OCI-LY3 (cell line): ENCODE results near the gene RAB11FIP5.

Experiments
- H2AFZ ChIP-seq: fragments of 200-600, 300-600 bp; shearing (Covaris generic); 2 replicates; pipeline ENCODE4 v1.6.0; 2014; ENCODE audit warnings: antibody characterized with exemption, low read depth, low read length
- H3K27ac ChIP-seq: fragments of 200-600, 300-600 bp; sonication (generic); 2 replicates; pipeline ENCODE4 v1.5.1; 2014; ENCODE audit warnings: mild to moderate bottlenecking, low read length, moderate library complexity, mixed read lengths
- H3K27me3 ChIP-seq: fragments of 200-600, 300-600 bp; sonication (generic); 2 replicates; pipeline ENCODE4 v1.6.1; 2014; ENCODE audit warnings: low read depth, low read length, mixed read lengths
- H3K36me3 ChIP-seq: fragments of 200-600, 300-600 bp; sonication (generic); replicated peaks from 2 replicates; pipeline ENCODE3; 2014; ENCODE audit warnings: low read depth, low read length, mixed read lengths
- H3K4me1 ChIP-seq: fragments of 300-600, 200-600 bp; sonication (generic); 2 replicates; pipeline ENCODE4 v1.6.1; 2014; ENCODE audit warnings: low read length, mixed read lengths
- H3K4me2 ChIP-seq: fragments of 200-600, 300-600 bp; sonication (generic); 2 replicates; pipeline ENCODE4 v1.6.1; 2014; ENCODE audit warnings: low read length, mixed read lengths
- H3K4me3 ChIP-seq: fragments of 300-600, 200-600 bp; sonication (generic); 2 replicates; pipeline ENCODE4 v1.5.1; 2014; ENCODE audit warnings: antibody characterized with exemption, mild to moderate bottlenecking, low read length, moderate library complexity
- H3K79me2 ChIP-seq: fragments of 300-600, 200-600 bp; shearing (Covaris generic); 2 replicates; pipeline ENCODE4 v1.6.1; 2014; ENCODE audit warnings: mild to moderate bottlenecking, low read length, mixed read lengths
- H3K9ac ChIP-seq: fragments of 300-600, 200-600 bp; shearing (Covaris generic); 2 replicates; pipeline ENCODE4 v1.6.0; 2014; ENCODE audit warnings: mild to moderate bottlenecking, low read length, moderate library complexity
- H3K9me3 ChIP-seq: fragments of 200-600, 300-600 bp; shearing (Covaris generic); 2 replicates; pipeline ENCODE4 v1.6.1; 2014; ENCODE audit warnings: low read length, mixed read lengths; ENCODE audit not compliant: insufficient read depth
- H4K20me1 ChIP-seq: fragments of 200-600, 300-600 bp; sonication (generic); 2 replicates; pipeline ENCODE4 v1.6.1; 2016; ENCODE audit warnings: low read length, mixed read lengths; ENCODE audit not compliant: insufficient read depth
- EZH2phosphoT487 ChIP-seq: fragments of 200-600 bp; shearing (Covaris generic); IDR thresholded peaks from 2 replicates; pipeline ENCODE4 v1.6.1; 2018; ENCODE audit warnings: antibody characterized with exemption, mixed run types, low read depth
- TF ChIP-seq, protein P1 (sequence below): fragments of 200-600, 300-600 bp; sonication (generic); IDR thresholded peaks from 2 replicates; pipeline ENCODE4 v1.5.1; 2014; ENCODE audit warnings: antibody characterized with exemption, low read length, low read depth

Gene RAB11FIP5

DNA sequence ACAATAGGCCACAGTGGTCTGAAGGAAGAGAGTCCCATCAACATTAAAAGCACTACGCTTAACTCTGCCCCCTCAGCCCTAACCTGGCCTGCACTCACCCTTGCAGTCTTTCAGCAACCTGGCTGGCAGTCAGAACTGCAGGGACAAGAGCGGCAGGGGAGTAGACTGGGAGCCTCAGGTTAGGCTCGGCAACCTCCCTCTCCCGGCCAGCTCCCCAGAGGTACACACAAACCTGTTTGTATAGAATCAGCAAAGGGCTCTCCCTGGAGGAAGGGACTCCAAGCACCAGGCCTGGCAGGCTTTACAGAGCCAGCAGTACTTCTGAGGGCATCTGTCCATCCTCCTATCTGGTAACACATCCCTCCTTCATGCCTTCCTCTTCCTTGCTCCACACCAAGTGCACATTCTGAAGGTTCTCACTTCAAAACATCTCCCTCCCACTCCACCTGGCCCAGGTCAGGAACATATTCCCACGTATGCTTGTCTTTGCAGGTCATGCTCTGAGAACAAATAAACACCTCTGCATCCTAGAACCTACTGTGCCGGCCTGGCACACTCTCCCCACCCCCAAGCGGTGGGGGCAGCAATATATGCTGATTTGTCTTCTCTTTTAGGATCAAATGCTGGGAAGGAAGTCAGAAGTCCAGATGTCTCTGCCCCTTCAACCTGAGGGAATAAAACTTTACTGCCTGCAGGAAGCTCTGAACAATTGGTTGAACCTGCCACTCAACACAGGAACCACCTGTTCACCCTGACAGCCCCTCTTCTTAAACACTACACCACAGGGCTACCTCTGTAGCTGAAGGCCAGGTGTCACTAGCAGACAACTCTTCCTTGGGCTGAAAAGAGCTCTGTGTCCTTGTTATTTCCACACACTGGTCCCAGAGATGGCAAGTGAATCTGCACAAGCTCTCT lies 28.6 kb downstream of the RAB11FIP5 start:
- peaks cover 5% of the 10 kb centered on the region; the same call in 1 of the 2 replicates for H3K27me3 ChIP-seq
- no peaks in the 10 kb centered on the region for H3K9me3 ChIP-seq
- H3K79me2 ChIP-seq, result no peaks in the 10 kb centered on the region
- H3K4me3 ChIP-seq, result no peak overlapping the region
- no peak overlapping the region for H3K27ac ChIP-seq
- H4K20me1 ChIP-seq, result no peaks in the 10 kb centered on the region
- TF ChIP-seq, protein P1, sequence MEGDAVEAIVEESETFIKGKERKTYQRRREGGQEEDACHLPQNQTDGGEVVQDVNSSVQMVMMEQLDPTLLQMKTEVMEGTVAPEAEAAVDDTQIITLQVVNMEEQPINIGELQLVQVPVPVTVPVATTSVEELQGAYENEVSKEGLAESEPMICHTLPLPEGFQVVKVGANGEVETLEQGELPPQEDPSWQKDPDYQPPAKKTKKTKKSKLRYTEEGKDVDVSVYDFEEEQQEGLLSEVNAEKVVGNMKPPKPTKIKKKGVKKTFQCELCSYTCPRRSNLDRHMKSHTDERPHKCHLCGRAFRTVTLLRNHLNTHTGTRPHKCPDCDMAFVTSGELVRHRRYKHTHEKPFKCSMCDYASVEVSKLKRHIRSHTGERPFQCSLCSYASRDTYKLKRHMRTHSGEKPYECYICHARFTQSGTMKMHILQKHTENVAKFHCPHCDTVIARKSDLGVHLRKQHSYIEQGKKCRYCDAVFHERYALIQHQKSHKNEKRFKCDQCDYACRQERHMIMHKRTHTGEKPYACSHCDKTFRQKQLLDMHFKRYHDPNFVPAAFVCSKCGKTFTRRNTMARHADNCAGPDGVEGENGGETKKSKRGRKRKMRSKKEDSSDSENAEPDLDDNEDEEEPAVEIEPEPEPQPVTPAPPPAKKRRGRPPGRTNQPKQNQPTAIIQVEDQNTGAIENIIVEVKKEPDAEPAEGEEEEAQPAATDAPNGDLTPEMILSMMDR, result no peak
- no peak for TF ChIP-seq EZH2phosphoT487
- H3K9ac ChIP-seq, result no peak overlapping the region
- H3K4me1 ChIP-seq, result peaks cover 4% of the 10 kb centered on the region
- no peak overlapping the region for H3K4me2 ChIP-seq
- no peaks in the 10 kb centered on the region for H3K36me3 ChIP-seq
- no peak overlapping the region for H2AFZ ChIP-seq

DNA sequence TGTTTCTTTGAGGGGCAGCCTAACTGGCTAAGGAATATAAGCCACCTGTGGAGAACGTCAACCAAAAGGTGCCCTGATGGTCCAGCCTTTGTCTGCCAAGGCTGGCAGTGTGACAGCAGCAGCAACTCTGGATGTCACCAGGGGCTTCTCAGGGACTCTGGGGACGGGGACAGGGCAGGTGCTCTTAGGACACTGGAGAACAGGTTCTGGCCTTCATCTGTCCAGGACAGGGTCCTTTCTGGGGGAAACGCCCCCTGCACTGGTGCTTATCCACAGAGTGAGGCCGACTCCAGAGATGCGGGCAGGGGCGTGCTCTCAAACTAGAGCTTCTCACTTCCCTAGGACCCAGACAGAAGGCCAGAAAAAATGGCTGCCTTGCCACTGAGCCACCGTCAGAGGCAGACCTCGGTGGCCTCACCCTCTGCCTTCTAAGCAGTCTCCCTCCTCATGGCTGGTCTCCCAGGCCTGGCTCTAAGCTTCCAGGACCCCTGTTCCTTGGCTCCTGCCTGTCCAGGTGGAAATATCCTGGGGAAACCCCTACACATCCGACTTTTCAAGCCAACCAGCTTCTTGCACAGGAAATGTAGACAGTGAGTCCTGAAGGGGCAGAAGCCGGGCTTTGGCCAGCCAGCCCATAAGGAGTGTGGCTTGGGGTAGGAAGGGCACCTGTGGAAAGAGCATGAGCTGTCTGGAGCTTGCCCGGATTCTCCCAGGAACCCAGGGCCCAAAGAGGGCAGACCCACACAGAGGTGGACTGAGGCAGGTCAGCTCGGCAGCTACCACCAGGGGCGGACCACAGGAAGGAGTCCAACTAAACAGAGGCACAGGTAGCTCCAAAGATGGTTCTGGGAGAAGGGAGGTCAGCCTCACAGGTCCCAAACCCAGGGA lies 30.0 kb downstream of the RAB11FIP5 start:
- H3K79me2 ChIP-seq, result no peaks in the 10 kb centered on the region
- peaks cover 4% of the 10 kb centered on the region for H3K4me1 ChIP-seq
- no peak overlapping the region for H3K27ac ChIP-seq
- no peak overlapping the region for H3K4me2 ChIP-seq
- peaks cover 16% of the 10 kb centered on the region for H3K27me3 ChIP-seq
- peak overlapping the region; percentile 54; the same call in 1 of the 2 replicates for H2AFZ ChIP-seq
- no peaks in the 10 kb centered on the region for H3K36me3 ChIP-seq
- H3K9me3 ChIP-seq, result no peaks in the 10 kb centered on the region
- H4K20me1 ChIP-seq, result no peaks in the 10 kb centered on the region
- no peak overlapping the region for H3K4me3 ChIP-seq
- TF ChIP-seq, protein P1, result no peak
- no peak for TF ChIP-seq EZH2phosphoT487
- no peak overlapping the region for H3K9ac ChIP-seq

DNA sequence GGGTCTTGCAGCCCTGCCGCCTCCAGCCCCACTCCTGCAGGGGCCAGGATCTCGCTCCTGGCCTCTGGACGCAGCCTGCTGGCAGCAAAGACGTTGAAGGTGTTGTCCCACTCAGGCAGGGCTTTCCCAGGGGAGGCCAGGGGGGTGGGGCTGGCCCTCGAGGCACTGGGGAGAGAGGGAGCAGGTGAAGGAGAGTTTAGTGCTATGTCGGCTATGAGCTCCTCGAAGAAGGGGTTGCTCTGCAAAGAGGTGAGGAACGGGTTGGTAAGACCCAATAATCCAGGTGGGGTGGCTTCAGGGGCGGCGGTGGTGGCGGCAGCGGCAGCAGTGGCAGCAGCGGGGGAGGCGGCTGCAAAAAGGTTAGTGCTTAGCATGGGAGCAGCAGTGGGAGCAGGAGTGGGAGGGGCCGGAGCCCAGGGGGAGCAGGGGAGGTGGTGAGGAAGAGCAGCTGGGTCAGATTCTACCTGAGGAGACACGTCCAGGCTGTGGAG lies 31.5 kb downstream of the RAB11FIP5 start:
- Histone ChIP-seq H3K4me3 (no peak overlapping the region), H3K9me3 (no peaks in the 10 kb centered on the region), H3K79me2 (no peaks in the 10 kb centered on the region), H3K27me3 (peaks cover 16% of the 10 kb centered on the region), H3K9ac (no peak overlapping the region), H3K27ac (no peak overlapping the region), H4K20me1 (no peaks in the 10 kb centered on the region), H3K4me1 (peaks cover 4% of the 10 kb centered on the region), H3K36me3 (no peaks in the 10 kb centered on the region), H3K4me2 (no peak overlapping the region), H2AFZ (no peak overlapping the region)
- TF ChIP-seq, protein P1, result no peak
- TF ChIP-seq EZH2phosphoT487, result no peak
